GM19467 (cell line): ENCODE measurements around the gene PACRG.

Experiments used
- ATAC-seq: cut with Tn5 transposase; IDR thresholded peaks from one replicate; pipeline ENCODE4 v1.9.1; 2021; ENCODE audit warnings: mild to moderate bottlenecking, moderate library complexity; ENCODE audit not compliant: unreplicated experiment

Gene PACRG

GRCh38 chr6:162862462-162862861, 134.7 kb downstream of the PACRG start:
- no peak for ATAC-seq

GRCh38 chr6:162862941-162863340, 135.2 kb downstream of the PACRG start:
- no peak for ATAC-seq

- ATAC-seq = no peak
Observed at GRCh38 chr6:162863821-162864220, 136.0 kb downstream of the PACRG start.

GRCh38 chr6:162864911-162865310, 137.1 kb downstream of the PACRG start:
- no peak for ATAC-seq

- no peak for ATAC-seq
Observed at GRCh38 chr6:162866656-162867055, 138.9 kb downstream of the PACRG start.

GRCh38 chr6:162868397-162868796, 140.6 kb downstream of the PACRG start:
- ATAC-seq = no peak

- no peak for ATAC-seq
Observed at GRCh38 chr6:162871966-162872365, 144.2 kb downstream of the PACRG start.

- no peak for ATAC-seq
Observed at GRCh38 chr6:162873537-162873936, 145.8 kb downstream of the PACRG start.

GRCh38 chr6:162875070-162875469, 147.3 kb downstream of the PACRG start:
- no peak for ATAC-seq

- ATAC-seq = no peak
Observed at GRCh38 chr6:162882801-162883481, 155.2 kb downstream of the PACRG start.

- ATAC-seq = no peak
Observed at GRCh38 chr6:162887981-162888689, 160.4 kb downstream of the PACRG start.

GRCh38 chr6:162889303-162889702, 161.5 kb downstream of the PACRG start:
- no peak for ATAC-seq

GRCh38 chr6:162898011-162898410, 170.2 kb downstream of the PACRG start:
- ATAC-seq = no peak

- ATAC-seq = no peak
Observed at GRCh38 chr6:162899148-162899547, 171.4 kb downstream of the PACRG start.

- ATAC-seq = no peak
Observed at GRCh38 chr6:162900503-162900902, 172.7 kb downstream of the PACRG start.

- ATAC-seq = no peak
Observed at GRCh38 chr6:162904069-162904663, 176.4 kb downstream of the PACRG start.

- ATAC-seq = no peak
Observed at GRCh38 chr6:162906479-162906878, 178.7 kb downstream of the PACRG start.

- ATAC-seq = no peak
Observed at GRCh38 chr6:162907876-162908481, 180.2 kb downstream of the PACRG start.

- ATAC-seq = no peak
Observed at GRCh38 chr6:162913206-162913605, 185.4 kb downstream of the PACRG start.

GRCh38 chr6:162917506-162917905, 189.7 kb downstream of the PACRG start:
- ATAC-seq = no peak

- ATAC-seq = no peak
Observed at GRCh38 chr6:162921062-162921461, 193.3 kb downstream of the PACRG start.
